WTC11 (cell line): ENCODE measurements around the gene CLK1. TPM values are rescaled to one million over a fixed set of nuclear protein-coding genes. Genes with fewer than 3 reads are reported as not detected.

ENCODE experiments used
- ATAC-seq: fragments of 200-7000 bp; cut with Tn5 transposase; 2 replicates; pipeline ENCODE4 v1.10.0; 2021; ENCODE audit warnings: mild to moderate bottlenecking, moderate library complexity
- CTCF ChIA-PET: fragments of 300-600 bp; sonication (Branson Sonifier 250); formaldehyde crosslinking; loops from one replicate; lab custom pipeline; 2021; ENCODE audit warnings: antibody characterized with exemption; lab: Charles Lee
- POLR2A ChIA-PET: fragments of 350-600 bp; sonication (Branson Sonifier 250); formaldehyde crosslinking; loops from one replicate; lab custom pipeline; 2021; ENCODE audit warnings: antibody characterized with exemption; lab: Charles Lee
- DNase-seq: peaks from one replicate; pipeline ENCODE4 v3.0.0; 2021; ENCODE audit warnings: low spot score
- H3K27ac Mint-ChIP-seq: 2 replicates; pipeline ENCODE4 v1.8.0; 2021; ENCODE audit warnings: mixed read lengths
- H3K27me3 Mint-ChIP-seq: 2 replicates; pipeline ENCODE4 v1.8.0; 2021; ENCODE audit warnings: low read depth, mild to moderate bottlenecking, moderate library complexity, mixed read lengths
- H3K36me3 Mint-ChIP-seq: 2 replicates; pipeline ENCODE4 v1.8.0; 2021; ENCODE audit warnings: mixed read lengths
- H3K4me1 Mint-ChIP-seq: 2 replicates; pipeline ENCODE4 v1.8.0; 2022; ENCODE audit warnings: mixed read lengths
- H3K4me3 Mint-ChIP-seq: 2 replicates; pipeline ENCODE4 v1.8.0; 2021; ENCODE audit warnings: mild to moderate bottlenecking, moderate library complexity, mixed read lengths
- H3K9me3 Mint-ChIP-seq: 2 replicates; pipeline ENCODE4 v1.8.0; 2021; ENCODE audit warnings: mixed read lengths
- ATF1 ChIP-seq: sonication (generic); formaldehyde crosslinking; IDR thresholded peaks from 2 replicates; pipeline ENCODE4 v1.8.1; 2023; ENCODE audit warnings: mild to moderate bottlenecking, moderate library complexity, missing genetic modification reagents
- ELF4 ChIP-seq: sonication (generic); formaldehyde crosslinking; IDR thresholded peaks from 2 replicates; pipeline ENCODE4 v1.8.1; 2022; ENCODE audit warnings: low read depth, mild to moderate bottlenecking, moderate library complexity, missing genetic modification reagents
- EMX1 ChIP-seq: fragments of 250-450 bp; sonication (Bioruptor Pico); IDR thresholded peaks from 2 replicates; pipeline ENCODE4 v1.8.0; 2021; ENCODE audit warnings: mild to moderate bottlenecking
- FOXJ3 ChIP-seq: sonication (generic); formaldehyde crosslinking; IDR thresholded peaks from 2 replicates; pipeline ENCODE4 v1.9.0; 2021; ENCODE audit warnings: missing genetic modification reagents, mild to moderate bottlenecking, borderline replicate concordance
- FOXP1 ChIP-seq: sonication (generic); formaldehyde crosslinking; IDR thresholded peaks from 2 replicates; pipeline ENCODE4 v1.8.0; 2022; ENCODE audit warnings: missing genetic modification reagents, mild to moderate bottlenecking, moderate library complexity, borderline replicate concordance
- GABPB1 ChIP-seq: sonication (generic); formaldehyde crosslinking; IDR thresholded peaks from 2 replicates; pipeline ENCODE4 v1.8.1; 2023; ENCODE audit warnings: mild to moderate bottlenecking, missing genetic modification reagents
- KAT7 ChIP-seq: sonication (generic); formaldehyde crosslinking; IDR thresholded peaks from 2 replicates; pipeline ENCODE4 v1.8.1; 2023; ENCODE audit warnings: missing genetic modification reagents, mild to moderate bottlenecking, borderline replicate concordance
- MXD4 ChIP-seq: fragments of 250-450 bp; sonication (Bioruptor Pico); IDR thresholded peaks from 2 replicates; pipeline ENCODE4 v1.8.0; 2021; ENCODE audit warnings: mild to moderate bottlenecking, moderate library complexity, borderline replicate concordance
- NR1H2 ChIP-seq: sonication (generic); formaldehyde crosslinking; IDR thresholded peaks from 2 replicates; pipeline ENCODE4 v1.9.0; 2021; ENCODE audit warnings: mild to moderate bottlenecking, moderate library complexity, missing genetic modification reagents
- NR2C2 ChIP-seq: sonication (generic); formaldehyde crosslinking; IDR thresholded peaks from 2 replicates; pipeline ENCODE4 v1.8.0; 2022; ENCODE audit warnings: mild to moderate bottlenecking, missing genetic modification reagents
- RELA ChIP-seq: sonication (generic); formaldehyde crosslinking; IDR thresholded peaks from 2 replicates; pipeline ENCODE4 v1.8.1; 2022; ENCODE audit warnings: missing genetic modification reagents, mild to moderate bottlenecking, borderline replicate concordance
- SP1 ChIP-seq: sonication (generic); formaldehyde crosslinking; conservative IDR thresholded peaks from 2 replicates; pipeline ENCODE4 v1.8.1; 2022; ENCODE audit warnings: missing genetic modification reagents
- TCF7 ChIP-seq: sonication (generic); formaldehyde crosslinking; IDR thresholded peaks from 2 replicates; pipeline ENCODE4 v1.8.0; 2022; ENCODE audit warnings: mild to moderate bottlenecking, low read depth, missing genetic modification reagents, moderate library complexity
- ZNF121 ChIP-seq: sonication (generic); formaldehyde crosslinking; IDR thresholded peaks from 2 replicates; pipeline ENCODE4 v1.8.0; 2023; ENCODE audit warnings: missing genetic modification reagents
- ZNF317 ChIP-seq: sonication (generic); formaldehyde crosslinking; IDR thresholded peaks from 2 replicates; pipeline ENCODE4 v1.8.1; 2023; ENCODE audit warnings: low read depth, mild to moderate bottlenecking, moderate library complexity, missing genetic modification reagents, borderline replicate concordance
- total RNA-seq: library from RNA; stranded (reverse); gene quantifications from 3 replicates; pipeline ENCODE4 v1.2.3, GENCODE V29; 2021
- TF ChIP-seq, protein P1 (sequence below): sonication (generic); formaldehyde crosslinking; IDR thresholded peaks from 2 replicates; pipeline ENCODE4 v1.8.1; 2023; ENCODE audit warnings: mild to moderate bottlenecking, missing genetic modification reagents
- TF ChIP-seq, protein P2 (sequence below): sonication (generic); formaldehyde crosslinking; IDR thresholded peaks from 2 replicates; pipeline ENCODE4 v1.8.1; 2022; ENCODE audit warnings: low read depth, mild to moderate bottlenecking, moderate library complexity, missing genetic modification reagents, borderline replicate concordance
- TF ChIP-seq, protein P3 (sequence below): sonication (generic); formaldehyde crosslinking; IDR thresholded peaks from 2 replicates; pipeline ENCODE4 v1.8.1; 2023; ENCODE audit warnings: mild to moderate bottlenecking, missing genetic modification reagents, moderate library complexity
- TF ChIP-seq, protein P4 (sequence below): sonication (generic); formaldehyde crosslinking; IDR thresholded peaks from 2 replicates; pipeline ENCODE4 v1.8.1; 2023; ENCODE audit warnings: mild to moderate bottlenecking, moderate library complexity, missing genetic modification reagents
- TF ChIP-seq, protein P5 (sequence below): sonication (generic); formaldehyde crosslinking; IDR thresholded peaks from 2 replicates; pipeline ENCODE4 v1.8.1; 2022; ENCODE audit warnings: mild to moderate bottlenecking, moderate library complexity, missing genetic modification reagents
- TF ChIP-seq, protein P6 (sequence below): sonication (generic); formaldehyde crosslinking; IDR thresholded peaks from 2 replicates; pipeline ENCODE4 v1.8.1; 2023; ENCODE audit warnings: mild to moderate bottlenecking, missing genetic modification reagents, borderline replicate concordance

Gene CLK1
- total RNA-seq, 1 experiment from 2014 or later, result 25.5 TPM

DNA sequence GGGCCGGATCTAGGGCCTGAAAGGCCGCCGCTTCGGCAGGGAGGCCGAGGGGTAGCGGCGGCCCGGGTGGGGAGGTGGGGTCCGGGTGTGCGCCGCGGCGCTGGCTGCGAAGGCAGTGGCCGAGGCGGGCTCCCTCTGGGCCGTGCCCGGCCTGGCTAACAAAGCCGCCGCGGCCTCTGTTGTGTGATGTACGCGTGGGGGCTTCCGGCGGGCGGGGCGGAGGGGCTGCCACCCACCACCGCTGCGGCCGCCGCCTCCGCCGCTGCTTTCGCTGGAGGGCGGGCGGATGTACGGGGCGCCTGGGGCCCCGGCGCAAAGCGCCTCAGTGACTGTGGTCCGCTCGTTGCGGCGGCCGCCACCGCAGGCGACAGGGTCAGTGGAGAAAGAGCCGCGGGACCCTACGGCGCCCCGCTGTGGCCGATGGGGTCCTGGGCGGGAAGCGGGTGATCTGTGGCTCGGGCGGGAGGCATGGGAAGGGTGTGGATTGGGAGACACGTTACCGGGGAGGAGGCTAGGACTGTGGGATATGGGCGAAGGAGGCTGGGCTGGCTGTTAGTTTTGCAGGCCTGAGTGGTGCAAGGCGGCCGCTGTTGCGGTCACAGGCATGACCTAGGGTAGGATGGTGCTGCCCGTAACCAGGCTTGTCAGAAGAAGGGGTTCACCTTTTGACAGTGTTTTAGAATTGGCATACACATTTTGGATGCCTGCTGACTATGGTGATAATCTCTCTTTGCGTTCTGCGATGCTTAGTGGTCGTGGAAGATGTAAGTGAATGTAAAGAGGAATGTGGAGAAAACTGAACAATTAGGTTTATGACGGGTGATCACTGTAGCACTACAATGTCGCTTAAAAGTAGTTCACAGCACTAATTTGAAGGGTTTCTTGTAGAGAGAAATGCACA, 52.1 kb downstream of the CLK1 start:
- POLR2A ChIA-PET, result no interaction called here
- peaks cover 22% of the 10 kb centered on the region for H3K4me1 Mint-ChIP-seq
- ATAC-seq, result peak; percentile 4

DNA sequence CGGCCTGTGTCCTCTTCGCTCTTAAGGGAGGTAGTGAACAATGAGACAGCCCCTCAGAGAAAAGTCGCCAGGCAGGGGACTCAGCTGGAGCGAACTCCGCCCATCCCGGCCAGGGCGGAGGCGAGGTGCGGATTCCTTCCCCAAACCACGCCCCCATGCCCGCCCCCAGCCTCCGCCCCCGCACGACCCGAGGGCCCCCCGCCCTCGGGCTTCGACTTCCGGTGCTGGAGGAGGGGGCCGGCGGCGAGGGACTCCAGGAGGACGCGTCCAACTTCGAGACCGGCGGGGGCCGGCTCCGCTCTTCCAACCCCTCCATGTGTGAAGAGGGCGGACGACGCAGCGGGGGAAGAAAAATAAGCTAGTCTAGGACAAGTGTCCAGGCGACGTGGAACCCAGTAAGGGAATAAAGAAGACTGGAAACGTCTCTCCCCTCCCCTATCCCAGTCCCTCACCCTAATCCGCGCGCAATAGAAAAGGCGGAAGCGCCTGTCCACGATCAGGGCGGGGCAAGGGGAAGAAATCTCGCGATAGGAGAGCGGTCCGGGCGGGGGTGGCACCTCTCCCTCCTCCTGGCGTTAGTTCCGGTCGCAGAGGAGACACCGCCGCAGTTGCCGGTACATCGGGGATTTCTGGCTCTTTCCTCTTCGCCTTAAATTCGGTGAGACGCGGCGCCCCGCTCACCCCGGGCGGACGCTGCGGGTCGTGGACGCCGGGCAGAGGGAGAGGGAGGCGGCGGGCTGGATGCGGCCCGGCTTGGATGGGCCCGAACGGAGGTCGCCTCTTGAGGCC, 52.9 kb downstream of the CLK1 start, which contains the start of gene BZW1:
Gene BZW1 (plus strand): TSS at position 578 of the 789 bp plus-strand sequence. CDS start 1,308 bp downstream, outside the sequence.
- Mint-ChIP-seq H3K9me3 (no peaks in the 10 kb centered on the region), H3K4me1 (peaks cover 22% of the 10 kb centered on the region), H3K27me3 (no peaks in the 10 kb centered on the region), H3K36me3 (peaks cover 32% of the 10 kb centered on the region), H3K4me3 (peak within 1 kb of the TSS; percentile 86), H3K27ac (peak within 1 kb of the TSS; percentile 87)
- ChIA-PET CTCF (interaction anchor here (0.9 to 1.4 kb wide), 2 partner anchors 16 to 98 kb away, joined by 3 to 9 read pairs; no protein-coding TSS in a partner anchor), POLR2A (interaction anchor here (0.6 to 1.4 kb wide), 5 partner anchors 23 to 889 kb away, joined by 3 to 5 read pairs (median 3); partner anchors contain the start of genes CLK1, NIF3L1, ORC2 and PPIL3)
- DNase-seq, result peak; percentile 95
- peak; percentile 90 for ATAC-seq
- TF ChIP-seq NR1H2 (no peak), ZNF121 (CRISPR knock-in tag) (no peak), TCF7 (CRISPR knock-in tag) (no peak), ATF1 (CRISPR knock-in tag) (no peak), RELA (CRISPR knock-in tag) (no peak), FOXP1 (CRISPR knock-in tag) (no peak), ZNF317 (CRISPR knock-in tag) (no peak), FOXJ3 (CRISPR knock-in tag) (no peak), MXD4 (CRISPR knock-in tag) (no peak), NR2C2 (no peak)
- TF ChIP-seq, protein P1, sequence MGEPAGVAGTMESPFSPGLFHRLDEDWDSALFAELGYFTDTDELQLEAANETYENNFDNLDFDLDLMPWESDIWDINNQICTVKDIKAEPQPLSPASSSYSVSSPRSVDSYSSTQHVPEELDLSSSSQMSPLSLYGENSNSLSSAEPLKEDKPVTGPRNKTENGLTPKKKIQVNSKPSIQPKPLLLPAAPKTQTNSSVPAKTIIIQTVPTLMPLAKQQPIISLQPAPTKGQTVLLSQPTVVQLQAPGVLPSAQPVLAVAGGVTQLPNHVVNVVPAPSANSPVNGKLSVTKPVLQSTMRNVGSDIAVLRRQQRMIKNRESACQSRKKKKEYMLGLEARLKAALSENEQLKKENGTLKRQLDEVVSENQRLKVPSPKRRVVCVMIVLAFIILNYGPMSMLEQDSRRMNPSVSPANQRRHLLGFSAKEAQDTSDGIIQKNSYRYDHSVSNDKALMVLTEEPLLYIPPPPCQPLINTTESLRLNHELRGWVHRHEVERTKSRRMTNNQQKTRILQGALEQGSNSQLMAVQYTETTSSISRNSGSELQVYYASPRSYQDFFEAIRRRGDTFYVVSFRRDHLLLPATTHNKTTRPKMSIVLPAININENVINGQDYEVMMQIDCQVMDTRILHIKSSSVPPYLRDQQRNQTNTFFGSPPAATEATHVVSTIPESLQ (CRISPR knock-in tag), result no peak
- TF ChIP-seq, protein P2, sequence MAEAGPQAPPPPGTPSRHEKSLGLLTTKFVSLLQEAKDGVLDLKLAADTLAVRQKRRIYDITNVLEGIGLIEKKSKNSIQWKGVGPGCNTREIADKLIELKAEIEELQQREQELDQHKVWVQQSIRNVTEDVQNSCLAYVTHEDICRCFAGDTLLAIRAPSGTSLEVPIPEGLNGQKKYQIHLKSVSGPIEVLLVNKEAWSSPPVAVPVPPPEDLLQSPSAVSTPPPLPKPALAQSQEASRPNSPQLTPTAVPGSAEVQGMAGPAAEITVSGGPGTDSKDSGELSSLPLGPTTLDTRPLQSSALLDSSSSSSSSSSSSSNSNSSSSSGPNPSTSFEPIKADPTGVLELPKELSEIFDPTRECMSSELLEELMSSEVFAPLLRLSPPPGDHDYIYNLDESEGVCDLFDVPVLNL (CRISPR knock-in tag), result no peak
- TF ChIP-seq, protein P3, sequence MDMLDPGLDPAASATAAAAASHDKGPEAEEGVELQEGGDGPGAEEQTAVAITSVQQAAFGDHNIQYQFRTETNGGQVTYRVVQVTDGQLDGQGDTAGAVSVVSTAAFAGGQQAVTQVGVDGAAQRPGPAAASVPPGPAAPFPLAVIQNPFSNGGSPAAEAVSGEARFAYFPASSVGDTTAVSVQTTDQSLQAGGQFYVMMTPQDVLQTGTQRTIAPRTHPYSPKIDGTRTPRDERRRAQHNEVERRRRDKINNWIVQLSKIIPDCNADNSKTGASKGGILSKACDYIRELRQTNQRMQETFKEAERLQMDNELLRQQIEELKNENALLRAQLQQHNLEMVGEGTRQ (CRISPR knock-in tag), result peak; percentile 26; the same call in 1 of the 2 replicates

More for the DNA sequence above, 52.1 kb downstream of the CLK1 start:
- H3K27ac Mint-ChIP-seq, result peak overlapping the region; percentile 86
- H3K36me3 Mint-ChIP-seq, result peaks cover 41% of the 10 kb centered on the region
- peak; percentile 55 for DNase-seq
- no peaks in the 10 kb centered on the region for H3K27me3 Mint-ChIP-seq
- CTCF ChIA-PET, result no interaction called here
- H3K9me3 Mint-ChIP-seq, result no peaks in the 10 kb centered on the region
- TF ChIP-seq KAT7 (CRISPR knock-in tag) (peak; percentile 71; the same call in 1 of the 2 replicates), GABPB1 (CRISPR knock-in tag) (peak; percentile 46; the same call in 1 of the 2 replicates), ELF4 (CRISPR knock-in tag) (0 out of 2 replicates have a peak, but pooled peaks have one; percentile 4), SP1 (CRISPR knock-in tag) (peak; percentile 48; the same call in 1 of the 2 replicates), EMX1 (CRISPR knock-in tag) (no peak)
- TF ChIP-seq, protein P4, sequence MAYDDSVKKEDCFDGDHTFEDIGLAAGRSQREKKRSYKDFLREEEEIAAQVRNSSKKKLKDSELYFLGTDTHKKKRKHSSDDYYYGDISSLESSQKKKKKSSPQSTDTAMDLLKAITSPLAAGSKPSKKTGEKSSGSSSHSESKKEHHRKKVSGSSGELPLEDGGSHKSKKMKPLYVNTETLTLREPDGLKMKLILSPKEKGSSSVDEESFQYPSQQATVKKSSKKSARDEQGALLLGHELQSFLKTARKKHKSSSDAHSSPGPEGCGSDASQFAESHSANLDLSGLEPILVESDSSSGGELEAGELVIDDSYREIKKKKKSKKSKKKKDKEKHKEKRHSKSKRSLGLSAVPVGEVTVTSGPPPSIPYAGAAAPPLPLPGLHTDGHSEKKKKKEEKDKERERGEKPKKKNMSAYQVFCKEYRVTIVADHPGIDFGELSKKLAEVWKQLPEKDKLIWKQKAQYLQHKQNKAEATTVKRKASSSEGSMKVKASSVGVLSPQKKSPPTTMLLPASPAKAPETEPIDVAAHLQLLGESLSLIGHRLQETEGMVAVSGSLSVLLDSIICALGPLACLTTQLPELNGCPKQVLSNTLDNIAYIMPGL (CRISPR knock-in tag), result peak; percentile 82; the same call in 1 of the 2 replicates
- TF ChIP-seq, protein P5, sequence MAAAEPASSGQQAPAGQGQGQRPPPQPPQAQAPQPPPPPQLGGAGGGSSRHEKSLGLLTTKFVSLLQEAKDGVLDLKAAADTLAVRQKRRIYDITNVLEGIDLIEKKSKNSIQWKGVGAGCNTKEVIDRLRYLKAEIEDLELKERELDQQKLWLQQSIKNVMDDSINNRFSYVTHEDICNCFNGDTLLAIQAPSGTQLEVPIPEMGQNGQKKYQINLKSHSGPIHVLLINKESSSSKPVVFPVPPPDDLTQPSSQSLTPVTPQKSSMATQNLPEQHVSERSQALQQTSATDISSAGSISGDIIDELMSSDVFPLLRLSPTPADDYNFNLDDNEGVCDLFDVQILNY (CRISPR knock-in tag), result no peak
- TF ChIP-seq, protein P6, sequence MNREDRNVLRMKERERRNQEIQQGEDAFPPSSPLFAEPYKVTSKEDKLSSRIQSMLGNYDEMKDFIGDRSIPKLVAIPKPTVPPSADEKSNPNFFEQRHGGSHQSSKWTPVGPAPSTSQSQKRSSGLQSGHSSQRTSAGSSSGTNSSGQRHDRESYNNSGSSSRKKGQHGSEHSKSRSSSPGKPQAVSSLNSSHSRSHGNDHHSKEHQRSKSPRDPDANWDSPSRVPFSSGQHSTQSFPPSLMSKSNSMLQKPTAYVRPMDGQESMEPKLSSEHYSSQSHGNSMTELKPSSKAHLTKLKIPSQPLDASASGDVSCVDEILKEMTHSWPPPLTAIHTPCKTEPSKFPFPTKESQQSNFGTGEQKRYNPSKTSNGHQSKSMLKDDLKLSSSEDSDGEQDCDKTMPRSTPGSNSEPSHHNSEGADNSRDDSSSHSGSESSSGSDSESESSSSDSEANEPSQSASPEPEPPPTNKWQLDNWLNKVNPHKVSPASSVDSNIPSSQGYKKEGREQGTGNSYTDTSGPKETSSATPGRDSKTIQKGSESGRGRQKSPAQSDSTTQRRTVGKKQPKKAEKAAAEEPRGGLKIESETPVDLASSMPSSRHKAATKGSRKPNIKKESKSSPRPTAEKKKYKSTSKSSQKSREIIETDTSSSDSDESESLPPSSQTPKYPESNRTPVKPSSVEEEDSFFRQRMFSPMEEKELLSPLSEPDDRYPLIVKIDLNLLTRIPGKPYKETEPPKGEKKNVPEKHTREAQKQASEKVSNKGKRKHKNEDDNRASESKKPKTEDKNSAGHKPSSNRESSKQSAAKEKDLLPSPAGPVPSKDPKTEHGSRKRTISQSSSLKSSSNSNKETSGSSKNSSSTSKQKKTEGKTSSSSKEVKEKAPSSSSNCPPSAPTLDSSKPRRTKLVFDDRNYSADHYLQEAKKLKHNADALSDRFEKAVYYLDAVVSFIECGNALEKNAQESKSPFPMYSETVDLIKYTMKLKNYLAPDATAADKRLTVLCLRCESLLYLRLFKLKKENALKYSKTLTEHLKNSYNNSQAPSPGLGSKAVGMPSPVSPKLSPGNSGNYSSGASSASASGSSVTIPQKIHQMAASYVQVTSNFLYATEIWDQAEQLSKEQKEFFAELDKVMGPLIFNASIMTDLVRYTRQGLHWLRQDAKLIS (CRISPR knock-in tag), result peak; percentile 5; the same call in 1 of the 2 replicates
- peak overlapping the region; percentile 86 for H3K4me3 Mint-ChIP-seq
